WTC11 (cell line): Measurements from ENCODE around the gene ZKSCAN1. TPM values are rescaled to one million over a fixed set of nuclear protein-coding genes. Genes with fewer than 3 reads are reported as not detected.

Experiments
- ATAC-seq: fragments of 200-7000 bp; cut with Tn5 transposase; 2 replicates; pipeline ENCODE4 v1.10.0; 2021; ENCODE audit warnings: mild to moderate bottlenecking, moderate library complexity
- CTCF ChIA-PET: fragments of 300-600 bp; sonication (Branson Sonifier 250); formaldehyde crosslinking; loops from one replicate; lab custom pipeline; 2021; ENCODE audit warnings: antibody characterized with exemption; lab: Charles Lee
- POLR2A ChIA-PET: fragments of 350-600 bp; sonication (Branson Sonifier 250); formaldehyde crosslinking; loops from one replicate; lab custom pipeline; 2021; ENCODE audit warnings: antibody characterized with exemption; lab: Charles Lee
- DNase-seq: peaks from one replicate; pipeline ENCODE4 v3.0.0; 2021; ENCODE audit warnings: low spot score
- H3K27ac Mint-ChIP-seq: 2 replicates; pipeline ENCODE4 v1.8.0; 2021; ENCODE audit warnings: mixed read lengths
- H3K27me3 Mint-ChIP-seq: 2 replicates; pipeline ENCODE4 v1.8.0; 2021; ENCODE audit warnings: low read depth, mild to moderate bottlenecking, moderate library complexity, mixed read lengths
- H3K36me3 Mint-ChIP-seq: 2 replicates; pipeline ENCODE4 v1.8.0; 2021; ENCODE audit warnings: mixed read lengths
- H3K4me1 Mint-ChIP-seq: 2 replicates; pipeline ENCODE4 v1.8.0; 2022; ENCODE audit warnings: mixed read lengths
- H3K4me3 Mint-ChIP-seq: 2 replicates; pipeline ENCODE4 v1.8.0; 2021; ENCODE audit warnings: mild to moderate bottlenecking, moderate library complexity, mixed read lengths
- H3K9me3 Mint-ChIP-seq: 2 replicates; pipeline ENCODE4 v1.8.0; 2021; ENCODE audit warnings: mixed read lengths
- ATF1 ChIP-seq: sonication (generic); formaldehyde crosslinking; IDR thresholded peaks from 2 replicates; pipeline ENCODE4 v1.8.1; 2023; ENCODE audit warnings: mild to moderate bottlenecking, moderate library complexity, missing genetic modification reagents
- ESRRA ChIP-seq: sonication (generic); formaldehyde crosslinking; IDR thresholded peaks from 2 replicates; pipeline ENCODE4 v1.8.1; 2022; ENCODE audit warnings: mild to moderate bottlenecking, missing genetic modification reagents, borderline replicate concordance
- RELA ChIP-seq: sonication (generic); formaldehyde crosslinking; IDR thresholded peaks from 2 replicates; pipeline ENCODE4 v1.8.1; 2022; ENCODE audit warnings: missing genetic modification reagents, mild to moderate bottlenecking, borderline replicate concordance
- ZNF121 ChIP-seq: sonication (generic); formaldehyde crosslinking; IDR thresholded peaks from 2 replicates; pipeline ENCODE4 v1.8.0; 2023; ENCODE audit warnings: missing genetic modification reagents
- ZNF232 ChIP-seq: sonication (generic); formaldehyde crosslinking; IDR thresholded peaks from 2 replicates; pipeline ENCODE4 v1.8.0; 2022; ENCODE audit warnings: mild to moderate bottlenecking, missing genetic modification reagents
- total RNA-seq: library from RNA; stranded (reverse); gene quantifications from 3 replicates; pipeline ENCODE4 v1.2.3, GENCODE V29; 2021
- TF ChIP-seq, protein P1 (sequence below): sonication (generic); formaldehyde crosslinking; IDR thresholded peaks from 2 replicates; pipeline ENCODE4 v1.8.1; 2022; ENCODE audit warnings: low read depth, missing genetic modification reagents, borderline replicate concordance
- TF ChIP-seq, protein P2 (sequence below): sonication (generic); formaldehyde crosslinking; IDR thresholded peaks from 2 replicates; pipeline ENCODE4 v1.8.1; 2023; ENCODE audit warnings: mild to moderate bottlenecking, missing genetic modification reagents, moderate library complexity
- TF ChIP-seq, protein P3 (sequence below): sonication (generic); formaldehyde crosslinking; IDR thresholded peaks from 2 replicates; pipeline ENCODE4 v1.8.1; 2022; ENCODE audit warnings: missing genetic modification reagents, borderline replicate concordance
- TF ChIP-seq, protein P4 (sequence below): sonication (generic); formaldehyde crosslinking; IDR thresholded peaks from 2 replicates; pipeline ENCODE4 v1.8.1; 2022; ENCODE audit warnings: low read depth, mild to moderate bottlenecking, moderate library complexity, missing genetic modification reagents, borderline replicate concordance
- TF ChIP-seq, protein P5 (sequence below): sonication (generic); formaldehyde crosslinking; IDR thresholded peaks from 2 replicates; pipeline ENCODE4 v1.8.1; 2023; ENCODE audit warnings: mild to moderate bottlenecking, missing genetic modification reagents
- TF ChIP-seq, protein P6 (sequence below): sonication (generic); formaldehyde crosslinking; IDR thresholded peaks from 2 replicates; pipeline ENCODE4 v1.8.1; 2022; ENCODE audit warnings: mild to moderate bottlenecking, moderate library complexity, missing genetic modification reagents
- TF ChIP-seq, protein P7 (sequence below): sonication (generic); formaldehyde crosslinking; IDR thresholded peaks from 2 replicates; pipeline ENCODE4 v1.8.0; 2023; ENCODE audit warnings: missing genetic modification reagents
- TF ChIP-seq, protein P8 (sequence below): sonication (generic); formaldehyde crosslinking; conservative IDR thresholded peaks from 2 replicates; pipeline ENCODE4 v1.8.1; 2023; ENCODE audit warnings: mild to moderate bottlenecking, low read depth, missing genetic modification reagents, moderate library complexity

ZKSCAN1 gene
- total RNA-seq, 1 experiment from 2014 or later: 46.6 TPM

DNA sequence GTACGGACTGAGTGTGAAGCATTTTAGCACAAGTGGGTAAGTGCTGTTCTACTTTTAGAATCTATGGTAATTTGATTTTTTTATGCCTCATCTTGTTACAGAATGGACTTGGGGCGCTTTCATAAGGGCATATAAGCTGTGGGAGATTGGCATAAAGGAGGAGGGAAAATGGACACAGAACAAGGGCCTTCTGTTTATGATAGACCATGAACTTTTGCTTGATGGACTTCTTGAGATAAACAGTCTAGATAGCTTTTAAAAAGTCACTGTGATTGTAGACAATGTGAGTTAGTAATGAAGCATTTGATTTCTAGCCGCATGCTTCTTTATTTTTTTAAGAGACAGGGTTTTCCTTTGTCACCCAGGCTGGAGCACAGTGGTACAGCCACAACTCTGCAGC, 36.2 kb downstream of the ZKSCAN1 start:
- Mint-ChIP-seq H3K36me3 (peaks cover 7% of the 10 kb centered on the region; the same call in 1 of the 2 replicates), H3K9me3 (no peaks in the 10 kb centered on the region), H3K27me3 (no peaks in the 10 kb centered on the region), H3K27ac (peak overlapping the region; percentile 60; the same call in 1 of the 2 replicates), H3K4me1 (peaks cover 13% of the 10 kb centered on the region), H3K4me3 (peak overlapping the region; percentile 48)
- DNase-seq (no peak), ATAC-seq (no peak)
- TF ChIP-seq, protein P1, sequence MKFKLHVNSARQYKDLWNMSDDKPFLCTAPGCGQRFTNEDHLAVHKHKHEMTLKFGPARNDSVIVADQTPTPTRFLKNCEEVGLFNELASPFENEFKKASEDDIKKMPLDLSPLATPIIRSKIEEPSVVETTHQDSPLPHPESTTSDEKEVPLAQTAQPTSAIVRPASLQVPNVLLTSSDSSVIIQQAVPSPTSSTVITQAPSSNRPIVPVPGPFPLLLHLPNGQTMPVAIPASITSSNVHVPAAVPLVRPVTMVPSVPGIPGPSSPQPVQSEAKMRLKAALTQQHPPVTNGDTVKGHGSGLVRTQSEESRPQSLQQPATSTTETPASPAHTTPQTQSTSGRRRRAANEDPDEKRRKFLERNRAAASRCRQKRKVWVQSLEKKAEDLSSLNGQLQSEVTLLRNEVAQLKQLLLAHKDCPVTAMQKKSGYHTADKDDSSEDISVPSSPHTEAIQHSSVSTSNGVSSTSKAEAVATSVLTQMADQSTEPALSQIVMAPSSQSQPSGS (CRISPR knock-in tag): no peak
- TF ChIP-seq, protein P2, sequence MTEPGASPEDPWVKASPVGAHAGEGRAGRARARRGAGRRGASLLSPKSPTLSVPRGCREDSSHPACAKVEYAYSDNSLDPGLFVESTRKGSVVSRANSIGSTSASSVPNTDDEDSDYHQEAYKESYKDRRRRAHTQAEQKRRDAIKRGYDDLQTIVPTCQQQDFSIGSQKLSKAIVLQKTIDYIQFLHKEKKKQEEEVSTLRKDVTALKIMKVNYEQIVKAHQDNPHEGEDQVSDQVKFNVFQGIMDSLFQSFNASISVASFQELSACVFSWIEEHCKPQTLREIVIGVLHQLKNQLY (CRISPR knock-in tag): no peak
- TF ChIP-seq ZNF232: no peak
- TF ChIP-seq RELA (CRISPR knock-in tag): no peak
- POLR2A ChIA-PET: no interaction called here
- CTCF ChIA-PET: interaction anchor here (1.5 to 2.9 kb wide), 3 partner anchors 31 to 138 kb away, joined by 3 to 19 read pairs (median 8); no protein-coding TSS in a partner anchor

DNA sequence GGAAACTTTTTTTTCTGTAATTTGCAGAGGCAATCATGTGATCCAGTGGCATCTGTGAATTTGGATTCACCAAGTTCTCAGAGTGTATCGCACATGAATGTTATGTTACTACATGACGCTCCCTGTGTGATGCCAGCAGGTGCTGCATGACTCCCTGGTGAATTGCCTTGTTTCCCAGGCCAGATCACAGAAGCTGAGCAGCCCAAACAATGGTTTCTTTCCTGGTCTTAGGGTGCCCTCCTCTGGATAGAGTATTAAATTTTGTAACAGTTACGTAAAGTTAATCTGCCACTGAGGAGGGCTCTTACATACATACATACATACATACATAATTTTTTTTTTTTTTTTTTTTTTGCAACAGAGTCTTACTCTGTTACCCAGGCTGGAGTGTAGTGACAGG, 37.8 kb downstream of the ZKSCAN1 start:
- peaks cover 22% of the 10 kb centered on the region for H3K36me3 Mint-ChIP-seq
- CTCF ChIA-PET: interaction anchor here (0.6 to 2.9 kb wide), 11 partner anchors 26 to 444 kb away, joined by 3 to 19 read pairs (median 3); partner anchors contain the start of gene GJC3
- no peak overlapping the region for H3K4me3 Mint-ChIP-seq
- no peaks in the 10 kb centered on the region for H3K9me3 Mint-ChIP-seq
- TF ChIP-seq ZNF121 (CRISPR knock-in tag) (no peak), ZNF232 (no peak), ATF1 (CRISPR knock-in tag) (no peak)
- TF ChIP-seq, protein P3, sequence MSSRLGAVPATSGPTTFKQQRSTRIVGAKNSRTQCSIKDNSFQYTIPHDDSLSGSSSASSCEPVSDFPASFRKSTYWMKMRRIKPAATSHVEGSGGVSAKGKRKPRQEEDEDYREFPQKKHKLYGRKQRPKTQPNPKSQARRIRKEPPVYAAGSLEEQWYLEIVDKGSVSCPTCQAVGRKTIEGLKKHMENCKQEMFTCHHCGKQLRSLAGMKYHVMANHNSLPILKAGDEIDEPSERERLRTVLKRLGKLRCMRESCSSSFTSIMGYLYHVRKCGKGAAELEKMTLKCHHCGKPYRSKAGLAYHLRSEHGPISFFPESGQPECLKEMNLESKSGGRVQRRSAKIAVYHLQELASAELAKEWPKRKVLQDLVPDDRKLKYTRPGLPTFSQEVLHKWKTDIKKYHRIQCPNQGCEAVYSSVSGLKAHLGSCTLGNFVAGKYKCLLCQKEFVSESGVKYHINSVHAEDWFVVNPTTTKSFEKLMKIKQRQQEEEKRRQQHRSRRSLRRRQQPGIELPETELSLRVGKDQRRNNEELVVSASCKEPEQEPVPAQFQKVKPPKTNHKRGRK (CRISPR knock-in tag): no peak
- TF ChIP-seq, protein P4, sequence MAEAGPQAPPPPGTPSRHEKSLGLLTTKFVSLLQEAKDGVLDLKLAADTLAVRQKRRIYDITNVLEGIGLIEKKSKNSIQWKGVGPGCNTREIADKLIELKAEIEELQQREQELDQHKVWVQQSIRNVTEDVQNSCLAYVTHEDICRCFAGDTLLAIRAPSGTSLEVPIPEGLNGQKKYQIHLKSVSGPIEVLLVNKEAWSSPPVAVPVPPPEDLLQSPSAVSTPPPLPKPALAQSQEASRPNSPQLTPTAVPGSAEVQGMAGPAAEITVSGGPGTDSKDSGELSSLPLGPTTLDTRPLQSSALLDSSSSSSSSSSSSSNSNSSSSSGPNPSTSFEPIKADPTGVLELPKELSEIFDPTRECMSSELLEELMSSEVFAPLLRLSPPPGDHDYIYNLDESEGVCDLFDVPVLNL (CRISPR knock-in tag): no peak
- TF ChIP-seq, all 79 proteins: peak for 0
- Mint-ChIP-seq H3K27me3 (no peaks in the 10 kb centered on the region), H3K27ac (no peak overlapping the region), H3K4me1 (peaks cover 13% of the 10 kb centered on the region)
- no peak for DNase-seq
- ATAC-seq: peak; percentile 16
- POLR2A ChIA-PET: interaction anchor here (0.7 kb wide), 1 partner anchor 47 kb away, joined by 4 read pairs; no protein-coding TSS in a partner anchor

DNA sequence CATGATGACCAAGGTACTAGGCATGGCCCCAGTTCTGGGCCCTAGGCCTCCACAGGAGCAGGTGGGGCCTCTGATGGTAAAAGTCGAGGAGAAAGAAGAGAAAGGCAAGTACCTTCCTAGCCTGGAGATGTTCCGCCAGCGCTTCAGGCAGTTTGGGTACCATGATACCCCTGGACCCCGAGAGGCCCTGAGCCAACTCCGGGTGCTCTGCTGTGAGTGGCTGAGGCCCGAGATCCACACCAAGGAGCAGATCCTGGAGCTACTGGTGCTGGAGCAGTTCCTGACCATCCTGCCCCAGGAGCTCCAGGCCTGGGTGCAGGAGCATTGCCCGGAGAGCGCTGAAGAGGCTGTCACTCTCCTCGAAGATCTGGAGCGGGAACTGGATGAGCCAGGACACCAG, 41.6 kb downstream of the ZKSCAN1 start:
- Mint-ChIP-seq H3K27me3 (no peaks in the 10 kb centered on the region), H3K9me3 (no peaks in the 10 kb centered on the region), H3K4me1 (no peaks in the 10 kb centered on the region), H3K27ac (no peak overlapping the region), H3K36me3 (peaks cover 49% of the 10 kb centered on the region), H3K4me3 (no peak overlapping the region)
- ChIA-PET POLR2A (no interaction called here), CTCF (no interaction called here)
- DNase-seq: no peak
- no peak for ATAC-seq
- TF ChIP-seq, protein P5, sequence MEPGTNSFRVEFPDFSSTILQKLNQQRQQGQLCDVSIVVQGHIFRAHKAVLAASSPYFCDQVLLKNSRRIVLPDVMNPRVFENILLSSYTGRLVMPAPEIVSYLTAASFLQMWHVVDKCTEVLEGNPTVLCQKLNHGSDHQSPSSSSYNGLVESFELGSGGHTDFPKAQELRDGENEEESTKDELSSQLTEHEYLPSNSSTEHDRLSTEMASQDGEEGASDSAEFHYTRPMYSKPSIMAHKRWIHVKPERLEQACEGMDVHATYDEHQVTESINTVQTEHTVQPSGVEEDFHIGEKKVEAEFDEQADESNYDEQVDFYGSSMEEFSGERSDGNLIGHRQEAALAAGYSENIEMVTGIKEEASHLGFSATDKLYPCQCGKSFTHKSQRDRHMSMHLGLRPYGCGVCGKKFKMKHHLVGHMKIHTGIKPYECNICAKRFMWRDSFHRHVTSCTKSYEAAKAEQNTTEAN (CRISPR knock-in tag): no peak
- TF ChIP-seq, protein P6, sequence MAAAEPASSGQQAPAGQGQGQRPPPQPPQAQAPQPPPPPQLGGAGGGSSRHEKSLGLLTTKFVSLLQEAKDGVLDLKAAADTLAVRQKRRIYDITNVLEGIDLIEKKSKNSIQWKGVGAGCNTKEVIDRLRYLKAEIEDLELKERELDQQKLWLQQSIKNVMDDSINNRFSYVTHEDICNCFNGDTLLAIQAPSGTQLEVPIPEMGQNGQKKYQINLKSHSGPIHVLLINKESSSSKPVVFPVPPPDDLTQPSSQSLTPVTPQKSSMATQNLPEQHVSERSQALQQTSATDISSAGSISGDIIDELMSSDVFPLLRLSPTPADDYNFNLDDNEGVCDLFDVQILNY (CRISPR knock-in tag): no peak
- TF ChIP-seq, protein P7, sequence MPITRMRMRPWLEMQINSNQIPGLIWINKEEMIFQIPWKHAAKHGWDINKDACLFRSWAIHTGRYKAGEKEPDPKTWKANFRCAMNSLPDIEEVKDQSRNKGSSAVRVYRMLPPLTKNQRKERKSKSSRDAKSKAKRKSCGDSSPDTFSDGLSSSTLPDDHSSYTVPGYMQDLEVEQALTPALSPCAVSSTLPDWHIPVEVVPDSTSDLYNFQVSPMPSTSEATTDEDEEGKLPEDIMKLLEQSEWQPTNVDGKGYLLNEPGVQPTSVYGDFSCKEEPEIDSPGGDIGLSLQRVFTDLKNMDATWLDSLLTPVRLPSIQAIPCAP: no peak
- no peak for TF ChIP-seq ESRRA
- TF ChIP-seq, protein P8, sequence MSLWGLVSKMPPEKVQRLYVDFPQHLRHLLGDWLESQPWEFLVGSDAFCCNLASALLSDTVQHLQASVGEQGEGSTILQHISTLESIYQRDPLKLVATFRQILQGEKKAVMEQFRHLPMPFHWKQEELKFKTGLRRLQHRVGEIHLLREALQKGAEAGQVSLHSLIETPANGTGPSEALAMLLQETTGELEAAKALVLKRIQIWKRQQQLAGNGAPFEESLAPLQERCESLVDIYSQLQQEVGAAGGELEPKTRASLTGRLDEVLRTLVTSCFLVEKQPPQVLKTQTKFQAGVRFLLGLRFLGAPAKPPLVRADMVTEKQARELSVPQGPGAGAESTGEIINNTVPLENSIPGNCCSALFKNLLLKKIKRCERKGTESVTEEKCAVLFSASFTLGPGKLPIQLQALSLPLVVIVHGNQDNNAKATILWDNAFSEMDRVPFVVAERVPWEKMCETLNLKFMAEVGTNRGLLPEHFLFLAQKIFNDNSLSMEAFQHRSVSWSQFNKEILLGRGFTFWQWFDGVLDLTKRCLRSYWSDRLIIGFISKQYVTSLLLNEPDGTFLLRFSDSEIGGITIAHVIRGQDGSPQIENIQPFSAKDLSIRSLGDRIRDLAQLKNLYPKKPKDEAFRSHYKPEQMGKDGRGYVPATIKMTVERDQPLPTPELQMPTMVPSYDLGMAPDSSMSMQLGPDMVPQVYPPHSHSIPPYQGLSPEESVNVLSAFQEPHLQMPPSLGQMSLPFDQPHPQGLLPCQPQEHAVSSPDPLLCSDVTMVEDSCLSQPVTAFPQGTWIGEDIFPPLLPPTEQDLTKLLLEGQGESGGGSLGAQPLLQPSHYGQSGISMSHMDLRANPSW (CRISPR knock-in tag): no peak
